GM13977 (cell line): Measurements from ENCODE around the gene DIP2A.

Source experiments
- DNase-seq: peaks from one replicate; pipeline ENCODE4 v3.0.0; 2012; ENCODE audit warnings: low spot score
- in situ Hi-C: fragments of 300-500 bp; cut with MboI; formaldehyde crosslinking; loops from one replicate; pipeline ENCODE4 v1.12.0; 2022; ENCODE audit warnings: low sequenced_read_pairs, low pct_unique_long_range_greater_than_20kb, mixed read lengths, inconsistent platforms; ENCODE audit not compliant: unreplicated experiment
- TF ChIP-seq, protein P1 (sequence below): IDR thresholded peaks from 2 replicates; pipeline ENCODE4 v1.5.1; 2012; ENCODE audit warnings: mild to moderate bottlenecking, control low read depth; ENCODE audit not compliant: insufficient read depth; ENCODE audit errors: extremely low read depth, missing control alignments

DIP2A gene

DNA sequence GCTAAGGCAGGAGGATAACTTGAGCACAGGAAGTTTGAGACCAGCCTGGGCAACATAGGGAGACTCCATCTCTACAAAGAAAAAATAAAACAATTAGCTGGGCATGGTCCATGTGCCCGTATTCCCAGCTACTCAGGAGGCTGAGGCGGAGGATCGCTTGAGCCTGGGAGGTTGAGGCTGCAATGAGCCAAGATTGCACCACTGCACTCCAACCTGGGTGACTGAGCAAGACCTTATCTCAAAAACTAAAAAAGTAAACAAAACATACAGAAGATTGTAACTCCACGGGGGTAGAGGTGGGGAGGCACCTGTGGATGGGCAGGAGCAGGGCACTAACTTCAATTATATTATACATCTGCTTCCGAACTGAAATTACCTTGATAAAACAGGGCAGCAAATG is 141.6 kb downstream of the DIP2A start:
- TF ChIP-seq, protein P1, sequence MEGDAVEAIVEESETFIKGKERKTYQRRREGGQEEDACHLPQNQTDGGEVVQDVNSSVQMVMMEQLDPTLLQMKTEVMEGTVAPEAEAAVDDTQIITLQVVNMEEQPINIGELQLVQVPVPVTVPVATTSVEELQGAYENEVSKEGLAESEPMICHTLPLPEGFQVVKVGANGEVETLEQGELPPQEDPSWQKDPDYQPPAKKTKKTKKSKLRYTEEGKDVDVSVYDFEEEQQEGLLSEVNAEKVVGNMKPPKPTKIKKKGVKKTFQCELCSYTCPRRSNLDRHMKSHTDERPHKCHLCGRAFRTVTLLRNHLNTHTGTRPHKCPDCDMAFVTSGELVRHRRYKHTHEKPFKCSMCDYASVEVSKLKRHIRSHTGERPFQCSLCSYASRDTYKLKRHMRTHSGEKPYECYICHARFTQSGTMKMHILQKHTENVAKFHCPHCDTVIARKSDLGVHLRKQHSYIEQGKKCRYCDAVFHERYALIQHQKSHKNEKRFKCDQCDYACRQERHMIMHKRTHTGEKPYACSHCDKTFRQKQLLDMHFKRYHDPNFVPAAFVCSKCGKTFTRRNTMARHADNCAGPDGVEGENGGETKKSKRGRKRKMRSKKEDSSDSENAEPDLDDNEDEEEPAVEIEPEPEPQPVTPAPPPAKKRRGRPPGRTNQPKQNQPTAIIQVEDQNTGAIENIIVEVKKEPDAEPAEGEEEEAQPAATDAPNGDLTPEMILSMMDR, result no peak
- DNase-seq, result no peak
- in situ Hi-C loops, result no loop called here

- TF ChIP-seq, protein P1, result no peak
- in situ Hi-C loops, result no loop called here
Observed at GRCh38 chr21:46600978-46601377, 142.3 kb downstream of the DIP2A start.

GRCh38 chr21:46603228-46603627 is 144.5 kb downstream of the DIP2A start:
- TF ChIP-seq, protein P1, result no peak
- in situ Hi-C loops, result no loop called here
- DNase-seq, result no peak

More at GRCh38 chr21:46600978-46601377, 142.3 kb downstream of the DIP2A start:
- peak; percentile 13 for DNase-seq

DNA sequence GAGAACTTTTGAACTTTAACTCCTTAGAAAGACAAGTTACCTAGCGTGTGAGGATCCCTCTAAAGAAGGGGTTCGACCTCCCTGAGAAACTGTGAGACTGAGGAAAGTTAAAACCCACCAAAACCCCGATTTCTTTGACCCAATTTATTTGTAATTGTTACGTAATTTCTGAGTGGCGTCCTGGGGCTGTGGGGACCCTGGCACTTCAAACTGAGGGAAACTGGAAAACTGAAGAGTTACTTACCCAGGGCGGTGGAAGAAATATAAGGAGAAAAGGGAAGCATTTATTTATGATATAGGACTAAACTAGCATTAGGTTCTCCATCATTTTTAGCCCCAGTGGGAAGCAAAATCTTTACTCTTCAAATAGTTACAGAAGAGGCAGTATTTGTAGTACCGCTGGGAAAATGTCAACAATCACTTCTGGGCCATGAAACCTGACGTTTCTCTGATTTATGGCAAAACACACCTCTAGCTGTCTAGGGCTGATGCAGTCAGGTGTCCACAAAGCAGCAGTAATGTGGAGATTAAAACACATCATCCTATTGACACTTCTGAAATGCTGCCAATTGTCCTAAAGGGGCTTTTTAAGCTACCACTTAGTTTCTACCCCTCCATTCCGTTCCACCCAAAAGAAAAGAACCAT is 145.8 kb downstream of the DIP2A start:
- no peak for DNase-seq
- TF ChIP-seq, protein P1, result no peak
- in situ Hi-C loops, result no loop called here

DNA sequence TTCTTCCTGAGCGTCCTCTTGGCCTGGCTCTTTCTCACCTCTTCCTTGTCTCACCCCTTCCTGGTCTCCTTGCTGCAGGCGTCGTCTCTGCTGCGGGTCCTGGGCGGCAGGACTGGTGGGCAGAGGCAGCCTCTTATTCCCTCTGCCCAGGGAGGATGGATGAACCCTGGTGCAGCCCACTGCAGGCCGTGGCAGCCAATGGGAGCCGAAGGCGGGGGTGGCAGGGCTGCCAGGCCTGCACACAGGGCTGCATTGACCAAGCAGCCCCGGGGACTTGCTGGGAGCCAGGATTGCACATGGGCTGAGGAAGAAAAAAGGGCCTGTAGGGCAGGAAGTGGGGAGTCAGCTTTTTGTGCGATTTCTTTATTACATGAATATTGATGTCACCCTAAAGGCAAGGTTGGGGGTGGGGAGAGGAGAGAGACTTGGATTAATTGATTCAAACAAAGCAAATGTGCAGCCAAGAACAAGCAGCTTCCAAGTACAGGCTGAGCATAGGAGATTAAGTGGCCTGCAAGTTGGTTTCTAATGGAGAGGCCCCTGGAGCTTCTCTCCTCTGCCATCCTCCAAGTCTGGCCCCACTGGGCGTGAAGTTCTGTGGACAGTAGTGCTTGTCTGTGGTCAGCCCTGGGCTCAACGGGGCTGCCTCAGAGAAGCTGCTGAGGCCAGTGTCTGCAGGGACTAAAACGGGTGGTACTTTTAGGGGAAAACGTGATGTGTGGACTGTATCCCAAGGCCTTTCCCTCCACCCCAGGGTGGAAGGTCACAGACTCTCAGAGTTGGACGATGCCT is 146.5 kb downstream of the DIP2A start, which contains the start of gene S100B:
Gene S100B, minus strand, starts transcription at position 108 of the 792 bp plus-strand sequence. CDS start 2,667 bp downstream, outside the sequence.
- TF ChIP-seq, protein P1, result no peak
- DNase-seq, result no peak
- in situ Hi-C loops, result no loop called here

GRCh38 chr21:46605767-46606426 is 147.2 kb downstream of the DIP2A start:
- peak; percentile 63 for DNase-seq
- TF ChIP-seq, protein P1, result no peak
- in situ Hi-C loops, result no loop called here
